ENCODE measurements around the gene CCDC27.

GRCh38 chr1:3742439-3743298 is 9.6 kb upstream of the CCDC27 start:
- TF ChIP-seq CTCF (IDR thresholded peaks at IDR 0.05) (no peak), POLR2A (IDR thresholded peaks at IDR 0.05) (no peak)
